GM12878 (cell line): ENCODE results near the gene AMDHD2. TPM values are rescaled to one million over a fixed set of nuclear protein-coding genes. Genes with fewer than 3 reads are reported as not detected.

Experiments used
- ATAC-seq: fragments of 200-7000 bp; cut with Tn5 transposase; 3 replicates; pipeline ENCODE4 v1.9.1; 2020; ENCODE audit warnings: mild to moderate bottlenecking, moderate library complexity
- BruUV-seq: library from RNA; stranded (reverse); fragments of 400-500 nt; replicated peaks from 2 replicates; lab custom pipeline; 2021; lab: Mats Ljungman, UMichigan
- CTCF ChIA-PET: fragments of 300-600 bp; sonication (Branson Sonifier 250); formaldehyde crosslinking; extraction: SDS; loops from one replicate; lab custom pipeline; 2021; ENCODE audit warnings: inconsistent platforms; lab: Yijun Ruan, JAX
- POLR2A ChIA-PET: fragments of 350-600 bp; formaldehyde crosslinking; extraction: SDS; loops from one replicate; lab custom pipeline; 2021; ENCODE audit warnings: inconsistent platforms; lab: Charles Lee
- RAD21 ChIA-PET: fragments of 300-600 bp; sonication (Branson Sonifier 250); formaldehyde crosslinking; loops from one replicate; lab custom pipeline; 2023; ENCODE audit warnings: antibody characterized with exemption; ENCODE audit not compliant: unreplicated experiment; lab: Charles Lee
- SMC1A ChIA-PET: fragments of 300-600 bp; sonication (Branson Sonifier 250); formaldehyde crosslinking; loops from one replicate; lab custom pipeline; 2023; ENCODE audit not compliant: unreplicated experiment, uncharacterized antibody; lab: Charles Lee
- DNase-seq: peaks from one replicate; pipeline ENCODE4 v3.0.0-alpha.2; 2011; ENCODE audit warnings: low read depth, low spot score
- FAIRE-seq: peaks from 3 replicates; lab custom pipeline; 2011; peaks lifted over from hg19 to GRCh38; lab: Jason Lieb, UNC
- H2AFZ ChIP-seq: 2 replicates; pipeline ENCODE4 v1.6.0; 2011; ENCODE audit warnings: low read depth, low read length, control low read depth; ENCODE audit not compliant: control insufficient read depth
- H3K27ac ChIP-seq: 2 replicates; pipeline ENCODE4 v1.5.1; 2011; ENCODE audit warnings: control low read depth; ENCODE audit not compliant: control insufficient read depth, insufficient read depth
- H3K27me3 ChIP-seq, 2 experiments: replicated peaks in 1 of 2; 2 replicates each; pipeline versions ENCODE4 v1.6.0 to v1.6.1; 2011; ENCODE audit warnings: low read length in 1 of 2; ENCODE audit not compliant: control insufficient read depth in 2 of 2, insufficient read depth in 2 of 2
- H3K36me3 ChIP-seq, 2 experiments: 2 replicates each; pipeline ENCODE4 v1.5.1; 2011; ENCODE audit warnings: low read length in 1 of 2; ENCODE audit not compliant: control insufficient read depth in 2 of 2, insufficient read depth in 2 of 2
- H3K4me1 ChIP-seq: 2 replicates; pipeline ENCODE4 v1.6.1; 2011; ENCODE audit warnings: mild to moderate bottlenecking, low read length, moderate library complexity, mixed read lengths; ENCODE audit not compliant: control insufficient read depth, insufficient read depth
- H3K4me2 ChIP-seq: 2 replicates; pipeline ENCODE4 v1.6.0; 2011; ENCODE audit warnings: control low read depth; ENCODE audit not compliant: control insufficient read depth, insufficient read depth
- H3K4me3 ChIP-seq: fragments of 200-600 bp; sonication (generic); 2 replicates; pipeline ENCODE4 v1.5.1; 2016
- H3K79me2 ChIP-seq: 2 replicates; pipeline ENCODE4 v1.6.0; 2011; ENCODE audit warnings: low read length; ENCODE audit not compliant: control insufficient read depth, insufficient read depth
- H3K9ac ChIP-seq: 2 replicates; pipeline ENCODE4 v1.8.0; 2011; ENCODE audit warnings: low read length, control low read depth, mixed read lengths; ENCODE audit not compliant: control insufficient read depth, insufficient read depth
- H3K9me3 ChIP-seq: replicated peaks from 3 replicates; pipeline ENCODE4 v1.5.1; 2011; ENCODE audit warnings: mild to moderate bottlenecking, low read length; ENCODE audit not compliant: control insufficient read depth, insufficient read depth
- H4K20me1 ChIP-seq: 2 replicates; pipeline ENCODE4 v1.6.0; 2011; ENCODE audit not compliant: control insufficient read depth, insufficient read depth
- CBX3 ChIP-seq: fragments of 200-600 bp; sonication (generic); IDR thresholded peaks from 2 replicates; pipeline ENCODE4 v1.6.1; 2016; ENCODE audit warnings: low read depth, borderline replicate concordance
- CHD2 ChIP-seq: IDR thresholded peaks from 2 replicates; pipeline ENCODE4 v1.6.1; 2011; ENCODE audit warnings: low read depth, low read length, improper control_type of control experiment, borderline replicate concordance
- EGR1 ChIP-seq, 2 experiments: IDR thresholded peaks; 1 replicate in 1 of 2; 2 replicates in 1 of 2; pipeline ENCODE4 v1.6.1; 2011 to 2012; ENCODE audit warnings: low read depth in 2 of 2, low read length in 2 of 2, borderline replicate concordance in 1 of 2, mild to moderate bottlenecking in 1 of 2, moderate library complexity in 1 of 2
- NR2F1 ChIP-seq: fragments of 450-650 bp; conservative IDR thresholded peaks from 2 replicates; pipeline ENCODE4 v1.6.1; 2017; ENCODE audit warnings: mild to moderate bottlenecking
- REST ChIP-seq: IDR thresholded peaks from 2 replicates; pipeline ENCODE4 v1.6.1; 2012; ENCODE audit warnings: mild to moderate bottlenecking, low read depth, low read length
- ZNF687 ChIP-seq: fragments of 450-650 bp; IDR thresholded peaks from 2 replicates; pipeline ENCODE4 v1.6.1; 2017; ENCODE audit warnings: mild to moderate bottlenecking, moderate library complexity
- WGBS: methylation state at CpG from one replicate; pipeline ENCODE4 v1.1.6; 2016; ENCODE audit warnings: low lambda C conversion rate; ENCODE audit not compliant: insufficient replicate concordance, insufficient coverage; ENCODE audit errors: missing lambda C conversion rate; 5-methylcytosine and 5-hydroxymethylcytosine counted together
- in situ Hi-C: fragments of 300-500 bp; cut with MboI; formaldehyde crosslinking; loops from 9 replicates; pipeline ENCODE4 v1.14.3; 2018; ENCODE audit warnings: mixed read lengths
- intact Hi-C: fragments of 100-400 bp; cut with micrococcal nuclease; formaldehyde crosslinking; loops from one replicate; pipeline ENCODE4 v1.14.2; 2022; ENCODE audit not compliant: unreplicated experiment
- polyA plus RNA-seq, 11 experiments: library from polyadenylated mRNA; depleted of rRNA in 4 of 11; unstranded in 6 of 11; stranded (reverse) in 5 of 11; fragments of >200 nt; fragmentation: Nextera tagmentation in 4 of 11; fragmentation: Illumina TruSeq in 1 of 11; extraction: Ambion mirVana in 4 of 11; extraction: Trizol in 1 of 11; gene quantifications; 1 replicate in 1 of 11; 2 replicates in 10 of 11; pipeline versions ENCODE4 v1.2.1 to v1.2.3, GENCODE V29; 2011 to 2016; ENCODE audit warnings: inconsistent platforms in 2 of 11, missing spikeins in 2 of 11, low read depth in 1 of 11
- total RNA-seq, 4 experiments: library from RNA; depleted of rRNA in 3 of 4; stranded (reverse); fragments of >200 nt in 3 of 4; fragmentation: Illumina TruSeq in 1 of 4; extraction: Trizol in 1 of 4; gene quantifications; 2 replicates each; pipeline versions ENCODE4 v1.2.1 to v1.2.3, GENCODE V29; 2013 to 2021

The AMDHD2 gene
- total and polyA plus RNA-seq, 10 of the 15 experiments (the other 5 are each of a cell fraction or from before 2014, with no cell fraction given) = 0.60 to 41.8 (median 24.3) TPM; not detected in 1

- no peak overlapping the region for H3K9ac ChIP-seq
- H4K20me1 ChIP-seq = no peaks in the 10 kb centered on the region
- no peak overlapping the region for H3K4me3 ChIP-seq
- RAD21 ChIA-PET = interaction anchor here (1.2 to 3.5 kb wide), 4 partner anchors 11 to 42 kb away, joined by 3 to 17 read pairs (median 6); partner anchors contain the start of gene TEDC2
- TF ChIP-seq NR2F1 = no peak
- no peak for TF ChIP-seq CHD2
- TF ChIP-seq, all 136 proteins: peak for 0
- WGBS = 15% methylated on average over 9 of the region's 9 CpGs
- Histone ChIP-seq H3K27ac (no peak overlapping the region), H3K4me1 (peaks cover 17% of the 10 kb centered on the region), H3K27me3 (peaks cover 0 to 2% of the 10 kb centered on the region in 2 experiments; a peak in 1 of 4 replicates), H3K9me3 (no peaks in the 10 kb centered on the region), H3K36me3 (no peaks in the 10 kb centered on the region), H3K79me2 (no peaks in the 10 kb centered on the region), H2AFZ (no peak overlapping the region), H3K4me2 (no peak overlapping the region)
- DNase-seq (no peak), FAIRE-seq (no peak), ATAC-seq (no peak)
- CTCF ChIA-PET = interaction anchor here (1.8 to 2.6 kb wide), 2 partner anchors 16 to 42 kb away, joined by 4 to 20 read pairs; partner anchors contain the start of gene CCNF
- POLR2A ChIA-PET = interaction anchor here (0.6 to 1.4 kb wide), 2 partner anchors 32 to 41 kb away, joined by 4 to 5 read pairs; partner anchors contain the start of gene CCNF
- SMC1A ChIA-PET = interaction anchor here (0.8 kb wide), 1 partner anchor 40 kb away, joined by 3 read pairs; no protein-coding TSS in a partner anchor
- intact Hi-C loops = no loop called here
- in situ Hi-C loops = no loop called here
- no TSS peak for BruUV-seq
Observed at GRCh38 chr16:2470603-2471015, 49.6 kb upstream of the AMDHD2 start.

GRCh38 chr16:2471016-2471652 lies 49.0 kb upstream of the AMDHD2 start, which contains the start of gene NTN3:
Gene NTN3, plus strand, starts transcription at chr16:2471297. Its CDS starts 405 bp downstream, at chr16:2471702.
- under 1% methylated on average over 16 of the region's 59 CpGs for WGBS
- ChIA-PET POLR2A (interaction anchor here (0.6 to 1.4 kb wide), 2 partner anchors 41 to 137 kb away, joined by 3 to 5 read pairs; partner anchors contain the start of gene CCNF), CTCF (interaction anchor here (1.8 kb wide), 1 partner anchor 15 kb away, joined by 4 read pairs; no protein-coding TSS in a partner anchor), SMC1A (interaction anchor here (0.8 kb wide), 1 partner anchor 41 kb away, joined by 3 read pairs; no protein-coding TSS in a partner anchor), RAD21 (interaction anchor here (1.3 to 3.5 kb wide), 3 partner anchors 11 to 41 kb away, joined by 5 to 17 read pairs (median 6); partner anchors contain the start of gene TEDC2)
- peak within 1 kb of the TSS; percentile 42 for H3K4me2 ChIP-seq
- H3K27ac ChIP-seq = no peak within 1 kb of the TSS
- ATAC-seq (no peak), FAIRE-seq (no peak), DNase-seq (no peak)
- no peak within 1 kb of the TSS for H3K4me3 ChIP-seq
- peaks cover 20% of the 10 kb centered on the region for H3K4me1 ChIP-seq
- H3K79me2 ChIP-seq = no peaks in the 10 kb centered on the region
- H3K9me3 ChIP-seq = no peaks in the 10 kb centered on the region
- H3K27me3 ChIP-seq = peaks cover 0 to 2% of the 10 kb centered on the region in 2 experiments; a peak in 1 of 4 replicates
- no TSS peak for BruUV-seq
- no peaks in the 10 kb centered on the region for H3K36me3 ChIP-seq
- in situ Hi-C loops (no loop called here), intact Hi-C loops (no loop called here)
- H3K9ac ChIP-seq = no peak within 1 kb of the TSS
- H2AFZ ChIP-seq = no peak within 1 kb of the TSS
- H4K20me1 ChIP-seq = no peaks in the 10 kb centered on the region
- TF ChIP-seq ZNF687 = 0 out of 2 replicates have a peak, but pooled peaks have one; percentile 9
- TF ChIP-seq CBX3 = no peak
- TF ChIP-seq REST = no peak
- TF ChIP-seq EGR1 (IDR thresholded peaks at IDR 0.05; ENCODE audit: borderline replicate concordance in 1 of 2, low read depth in 2 of 2, low read length in 2 of 2) = peak in 1 of 2 experiments; percentile 60; a peak in 2 of 3 replicates
